SH-SY5Y (cell line): ENCODE data around the gene STON2.

Experiments
- GATA2 ChIP-seq: IDR thresholded peaks from 2 replicates; pipeline ENCODE4 v1.6.1; 2011; ENCODE audit warnings: mild to moderate bottlenecking, low read depth, low read length
- GATA3 ChIP-seq: IDR thresholded peaks from 2 replicates; pipeline ENCODE4 v1.6.1; 2011; ENCODE audit warnings: low read depth, mild to moderate bottlenecking, low read length, moderate library complexity

The STON2 gene

DNA sequence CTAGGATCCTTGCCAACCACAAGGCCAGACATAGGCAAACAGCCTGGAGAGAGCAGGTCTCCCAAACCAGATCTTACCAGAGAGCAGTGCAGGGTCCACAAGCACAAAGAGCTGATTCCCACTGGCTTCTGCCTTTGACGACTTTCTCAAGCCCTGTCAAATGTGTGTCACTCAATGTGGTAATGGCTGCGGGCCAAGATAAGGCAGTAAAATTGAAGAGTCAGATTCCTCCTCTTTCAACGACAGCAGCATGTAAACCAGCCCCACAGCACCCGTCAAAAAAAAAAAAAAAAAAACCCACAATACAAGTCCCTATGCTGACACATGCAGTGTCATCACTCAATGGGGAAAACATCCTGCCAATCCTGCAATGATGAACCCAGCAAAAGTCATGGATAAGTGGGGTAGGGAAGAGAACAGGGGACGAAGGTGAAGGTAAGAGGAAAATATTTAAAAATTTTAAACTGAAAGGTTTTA, at the start of gene STON2:
Gene STON2, minus strand, starts transcription at position 123 of the 477 bp plus-strand sequence. CDS start 1,942 bp downstream, outside the sequence.
- TF ChIP-seq GATA2 (no peak), GATA3 (no peak)

GRCh38 chr14:81449576-81449975, 49.5 kb upstream of the STON2 start:
- TF ChIP-seq GATA2 (no peak), GATA3 (no peak)

- TF ChIP-seq GATA3: no peak
These were observed 49.0 kb upstream of the STON2 start for GRCh38 chr14:81449114-81449513.

- TF ChIP-seq GATA2 (no peak), GATA3 (no peak)
These were observed 47.1 kb upstream of the STON2 start for GRCh38 chr14:81447021-81447764.

DNA sequence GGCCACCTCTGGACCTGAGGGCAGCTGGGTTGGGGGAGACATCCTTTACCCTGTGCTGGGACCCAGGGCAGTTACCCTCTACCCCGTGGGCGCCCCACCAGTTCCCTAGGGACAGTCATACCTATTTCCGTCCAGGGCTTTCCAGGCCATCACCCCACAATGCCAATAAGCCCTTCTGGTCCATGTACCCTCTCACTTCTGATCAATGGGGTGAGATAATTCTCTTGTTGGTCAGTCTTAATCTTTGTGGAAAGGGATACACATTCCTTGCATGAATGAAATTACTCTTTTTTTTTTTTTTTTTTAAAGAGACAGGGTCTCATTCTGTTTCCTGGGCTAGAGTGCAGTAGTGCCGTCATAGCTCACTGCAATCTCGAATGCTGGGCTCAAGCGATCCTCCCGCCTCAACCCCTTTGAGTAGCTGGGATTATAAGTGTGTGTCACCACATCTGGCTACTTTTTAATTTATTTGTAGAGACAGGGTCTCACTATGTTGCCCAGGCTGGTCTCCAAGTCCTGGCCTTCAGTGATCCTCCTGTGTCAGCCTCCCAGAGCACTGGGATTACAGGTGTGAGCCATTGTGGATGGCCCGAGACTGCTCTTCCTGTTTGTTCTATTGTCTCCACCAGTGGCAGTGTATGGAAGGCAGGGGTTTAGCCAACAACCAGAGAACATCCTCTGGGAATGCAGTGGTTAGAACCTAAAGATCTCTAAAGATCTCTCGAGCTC, 46.3 kb upstream of the STON2 start:
- TF ChIP-seq GATA3 (no peak), GATA2 (no peak)

DNA sequence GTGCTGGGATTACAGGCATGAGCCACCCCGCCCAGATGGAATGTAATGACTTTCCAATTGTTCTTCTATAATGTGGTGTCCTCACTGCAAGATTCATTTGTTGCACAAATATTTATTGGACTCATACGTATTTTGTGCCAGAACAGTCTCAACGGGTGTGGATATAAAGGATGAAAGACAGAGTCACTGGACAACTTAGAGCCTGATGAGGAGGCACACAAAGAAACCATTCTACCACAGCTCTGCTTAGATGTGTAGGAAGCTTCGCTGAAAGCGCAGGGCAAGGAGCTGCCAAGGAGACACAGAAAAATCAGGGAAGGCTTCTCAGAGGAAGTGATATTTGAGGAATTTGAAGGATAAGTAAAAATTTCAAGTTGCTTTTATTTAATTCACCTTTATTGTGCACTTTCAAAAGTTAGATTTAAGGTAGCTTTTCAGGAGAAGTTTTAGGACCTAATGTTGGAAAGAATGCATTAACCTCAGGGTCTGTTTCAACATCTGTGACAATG, 41.6 kb upstream of the STON2 start:
- TF ChIP-seq GATA2 (no peak), GATA3 (no peak)

- TF ChIP-seq GATA3: no peak
- no peak for TF ChIP-seq GATA2
These were observed 39.9 kb upstream of the STON2 start for GRCh38 chr14:81440041-81440440.

- TF ChIP-seq GATA3 (no peak), GATA2 (no peak)
These were observed 37.1 kb upstream of the STON2 start for GRCh38 chr14:81437244-81437643.

DNA sequence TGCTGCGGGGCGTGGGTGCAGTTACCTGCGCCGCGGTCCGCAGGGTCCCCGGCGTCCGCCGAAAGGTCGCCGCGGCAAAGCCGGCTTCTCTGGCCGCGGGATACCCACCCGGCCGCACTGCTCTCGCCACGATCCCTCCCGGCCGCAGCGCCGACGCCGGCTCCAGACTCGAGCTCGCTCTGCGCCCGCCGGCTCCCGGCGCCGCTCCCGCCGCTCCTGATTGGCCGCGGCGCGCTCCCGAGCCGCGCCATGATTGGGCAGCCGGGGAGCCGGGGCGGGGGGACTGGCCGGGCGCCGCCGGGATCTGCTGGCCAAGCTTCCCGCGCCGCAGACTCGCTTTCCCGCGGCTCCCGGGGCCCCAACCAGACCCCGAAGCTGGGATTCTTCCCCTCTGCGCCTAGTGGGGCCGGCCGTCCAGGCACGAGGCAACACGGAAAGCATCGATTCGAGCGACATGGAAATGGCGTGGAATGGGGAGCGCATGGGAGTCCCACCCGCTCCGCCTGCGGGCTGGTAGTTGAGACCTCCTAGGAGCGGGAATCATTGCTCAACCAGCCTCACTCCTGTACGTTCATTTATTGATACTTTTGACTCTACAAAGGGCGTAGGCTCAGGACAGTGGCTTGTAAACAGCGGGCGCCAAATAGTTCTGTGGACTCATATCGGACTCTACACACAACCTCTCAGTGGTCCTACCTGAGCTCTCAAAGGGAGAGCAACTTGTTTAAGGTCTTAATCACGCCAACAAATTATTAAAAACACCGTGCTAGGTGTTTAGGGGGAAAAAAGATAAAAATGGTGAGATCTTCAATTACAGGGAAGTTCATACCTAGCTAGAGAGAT, 36.4 kb upstream of the STON2 start:
- TF ChIP-seq GATA2 (no peak), GATA3 (no peak)

DNA sequence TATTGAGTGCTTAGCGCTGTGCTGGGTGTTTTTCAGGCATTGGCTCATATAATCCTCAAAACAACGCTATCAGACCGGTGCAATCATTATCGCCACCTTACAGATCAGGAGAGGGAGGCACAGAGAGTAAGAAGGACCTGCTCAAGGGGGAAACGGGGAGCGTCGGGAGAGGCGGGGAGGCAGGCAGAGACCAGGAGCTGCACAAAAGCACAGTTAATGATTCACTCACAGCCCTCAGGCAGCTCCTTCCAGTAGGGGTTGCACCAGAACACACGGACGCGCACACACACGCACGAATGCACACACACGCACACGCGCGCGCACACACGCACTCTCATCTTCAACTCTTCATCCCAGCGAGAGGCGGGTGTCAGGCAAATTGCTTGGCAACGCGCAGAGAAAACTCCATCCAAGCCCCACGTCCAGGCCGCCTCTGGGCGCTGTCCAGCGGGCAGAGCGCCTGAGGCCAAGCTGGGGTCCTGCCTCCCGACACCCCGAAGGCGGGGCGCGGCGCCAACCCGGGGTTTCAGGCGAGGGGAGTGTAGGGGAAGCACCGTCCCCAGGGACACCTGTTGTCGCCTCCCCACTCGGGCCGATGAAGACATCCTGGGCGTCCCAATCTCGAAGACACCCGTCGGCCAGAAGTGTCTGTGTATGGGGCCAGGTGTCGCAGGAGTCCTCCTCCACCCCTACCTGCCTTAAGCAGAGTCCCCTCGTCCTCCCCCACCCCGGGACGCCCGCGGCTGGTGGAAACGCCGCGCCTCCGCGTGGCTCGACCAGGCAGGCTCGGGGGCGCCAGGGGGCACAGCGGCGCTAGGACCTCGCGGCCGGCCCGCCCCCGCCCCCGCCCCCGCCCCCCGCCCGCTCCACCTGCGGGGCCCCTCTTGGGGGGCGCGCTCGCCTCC, 35.5 kb upstream of the STON2 start:
- TF ChIP-seq GATA3: no peak
- TF ChIP-seq GATA2: no peak

DNA sequence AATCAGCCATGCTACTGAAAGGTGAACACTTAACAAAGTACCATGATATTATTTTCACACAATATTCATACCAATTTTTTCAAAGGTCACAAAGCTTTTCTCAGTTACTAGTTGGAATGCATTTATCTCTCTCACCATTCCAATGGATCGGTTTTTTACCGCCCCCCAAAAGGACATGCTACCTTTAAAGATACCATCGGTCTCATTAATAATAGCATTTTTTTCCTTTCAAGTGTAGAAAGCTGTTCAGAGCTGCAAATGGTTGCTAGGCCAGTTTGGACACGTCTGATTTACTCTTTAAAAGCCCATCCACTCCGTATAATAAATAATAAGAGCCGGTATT, 34.9 kb upstream of the STON2 start:
- TF ChIP-seq GATA3 (no peak), GATA2 (no peak)

DNA sequence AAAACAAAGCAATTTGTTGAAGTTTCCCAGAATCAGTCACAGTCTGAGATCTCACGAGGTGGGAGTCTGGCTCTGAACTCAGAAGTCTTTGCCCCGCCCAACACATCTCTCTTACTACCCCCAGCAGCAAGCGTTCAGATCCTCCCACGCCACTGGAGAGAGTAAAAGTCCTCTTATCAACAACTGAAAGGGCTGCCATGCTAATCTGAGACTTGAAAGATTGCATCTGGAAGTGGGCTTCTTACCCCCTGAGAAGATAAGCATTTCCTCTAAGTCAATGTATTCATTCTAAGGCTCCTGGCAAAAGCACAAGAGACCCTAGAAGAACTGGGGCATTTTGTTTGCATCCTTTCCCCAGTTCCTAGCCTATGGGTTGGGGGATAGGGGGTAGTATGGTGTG, 34.1 kb upstream of the STON2 start:
- TF ChIP-seq GATA3 (no peak), GATA2 (no peak)

DNA sequence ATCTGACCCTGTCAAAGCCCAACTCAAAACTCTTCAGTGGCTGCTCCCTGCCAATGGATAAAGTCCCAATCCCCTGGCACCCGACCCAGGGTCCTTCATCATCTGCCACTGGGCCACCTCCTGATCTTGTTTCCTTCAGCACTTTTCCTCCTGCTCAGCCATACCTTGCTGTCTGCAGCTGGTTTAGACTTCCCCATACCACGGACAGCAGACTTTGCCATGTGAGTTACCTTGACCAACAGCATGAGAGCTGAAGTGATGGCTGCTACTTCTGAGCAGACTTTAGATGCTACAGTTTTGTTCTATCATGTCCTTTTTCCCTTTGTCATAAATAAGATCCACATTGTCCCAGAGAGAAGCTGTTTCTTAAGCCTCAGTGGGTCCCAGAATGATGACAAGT, 33.3 kb upstream of the STON2 start:
- no peak for TF ChIP-seq GATA3
- no peak for TF ChIP-seq GATA2
